Neural crest cell (in vitro differentiated cells): ENCODE results near the gene NDUFA6. TPM values are rescaled to one million over a fixed set of nuclear protein-coding genes. Genes with fewer than 3 reads are reported as not detected.
A peak's percentile ranks its signal among the peaks of the same experiment; 100 is the strongest.

Experiments used
- DNase-seq: peaks from one replicate; pipeline ENCODE4 v3.0.0; 2021; ENCODE audit warnings: low read depth, mixed read lengths, low spot score
- H3K27ac Mint-ChIP-seq: one replicate; pipeline ENCODE4 v1.8.0; 2021; ENCODE audit warnings: mild to moderate bottlenecking, mixed read lengths; ENCODE audit not compliant: unreplicated experiment
- H3K27me3 Mint-ChIP-seq: 2 replicates; pipeline ENCODE4 v1.8.0; 2021; ENCODE audit warnings: low read depth, mild to moderate bottlenecking, mixed read lengths
- H3K36me3 Mint-ChIP-seq: 2 replicates; pipeline ENCODE4 v1.8.0; 2021; ENCODE audit warnings: low read depth, mild to moderate bottlenecking, mixed read lengths
- H3K4me1 Mint-ChIP-seq: 2 replicates; pipeline ENCODE4 v1.8.0; 2021; ENCODE audit warnings: mixed read lengths
- H3K4me3 Mint-ChIP-seq: one replicate; pipeline ENCODE4 v1.8.0; 2021; ENCODE audit warnings: mild to moderate bottlenecking, mixed read lengths
- H3K9me3 Mint-ChIP-seq: 2 replicates; pipeline ENCODE4 v1.8.0; 2021; ENCODE audit warnings: mixed read lengths
- total RNA-seq: library from RNA; stranded (reverse); gene quantifications from 2 replicates; pipeline ENCODE4 v1.2.1, GENCODE V29; 2021
- TF ChIP-seq, protein P1 (sequence below): fragments of 200-600 bp; sonication (generic); conservative IDR thresholded peaks from 2 replicates; pipeline ENCODE4 v1.5.0; 2021; ENCODE audit warnings: antibody characterized with exemption, mild to moderate bottlenecking

NDUFA6 gene
- total RNA-seq, 1 donor from 2014 or later = 104 TPM

DNA sequence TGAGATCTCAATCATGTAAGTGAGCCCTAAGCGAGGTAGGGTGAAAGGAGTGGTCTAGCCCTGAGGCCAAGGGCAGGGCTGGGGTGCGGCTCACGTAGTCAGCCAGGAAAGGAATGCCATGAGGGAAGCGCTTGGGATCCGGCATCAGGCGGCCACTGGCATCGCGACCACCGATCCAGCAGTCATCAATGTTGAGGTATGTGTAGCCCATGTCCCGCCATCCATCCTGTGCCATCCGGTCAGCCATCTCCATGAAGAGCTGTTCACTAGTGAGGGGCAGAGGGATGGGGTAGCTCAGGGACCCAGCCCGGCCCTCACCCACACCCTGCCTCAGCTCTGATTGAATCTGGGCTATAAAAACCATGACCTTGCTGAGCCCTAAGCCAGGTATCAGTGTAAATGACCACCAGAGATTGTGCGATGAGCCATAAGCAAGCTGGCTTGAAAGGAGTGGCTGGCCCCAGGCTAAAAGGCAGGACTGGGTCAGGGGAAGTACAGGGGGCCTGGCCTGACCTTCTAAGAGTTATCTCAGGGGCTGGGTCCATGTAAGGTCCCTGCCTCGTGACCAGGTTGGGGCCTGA lies 22.8 kb downstream of the NDUFA6 start:
- Mint-ChIP-seq H3K4me1 (peaks cover 32% of the 10 kb centered on the region), H3K27me3 (no peaks in the 10 kb centered on the region), H3K36me3 (peaks cover 11% of the 10 kb centered on the region), H3K9me3 (no peaks in the 10 kb centered on the region), H3K4me3 (no peak overlapping the region), H3K27ac (no peak overlapping the region)
- DNase-seq = no peak
- TF ChIP-seq, protein P1, sequence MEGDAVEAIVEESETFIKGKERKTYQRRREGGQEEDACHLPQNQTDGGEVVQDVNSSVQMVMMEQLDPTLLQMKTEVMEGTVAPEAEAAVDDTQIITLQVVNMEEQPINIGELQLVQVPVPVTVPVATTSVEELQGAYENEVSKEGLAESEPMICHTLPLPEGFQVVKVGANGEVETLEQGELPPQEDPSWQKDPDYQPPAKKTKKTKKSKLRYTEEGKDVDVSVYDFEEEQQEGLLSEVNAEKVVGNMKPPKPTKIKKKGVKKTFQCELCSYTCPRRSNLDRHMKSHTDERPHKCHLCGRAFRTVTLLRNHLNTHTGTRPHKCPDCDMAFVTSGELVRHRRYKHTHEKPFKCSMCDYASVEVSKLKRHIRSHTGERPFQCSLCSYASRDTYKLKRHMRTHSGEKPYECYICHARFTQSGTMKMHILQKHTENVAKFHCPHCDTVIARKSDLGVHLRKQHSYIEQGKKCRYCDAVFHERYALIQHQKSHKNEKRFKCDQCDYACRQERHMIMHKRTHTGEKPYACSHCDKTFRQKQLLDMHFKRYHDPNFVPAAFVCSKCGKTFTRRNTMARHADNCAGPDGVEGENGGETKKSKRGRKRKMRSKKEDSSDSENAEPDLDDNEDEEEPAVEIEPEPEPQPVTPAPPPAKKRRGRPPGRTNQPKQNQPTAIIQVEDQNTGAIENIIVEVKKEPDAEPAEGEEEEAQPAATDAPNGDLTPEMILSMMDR = no peak

DNA sequence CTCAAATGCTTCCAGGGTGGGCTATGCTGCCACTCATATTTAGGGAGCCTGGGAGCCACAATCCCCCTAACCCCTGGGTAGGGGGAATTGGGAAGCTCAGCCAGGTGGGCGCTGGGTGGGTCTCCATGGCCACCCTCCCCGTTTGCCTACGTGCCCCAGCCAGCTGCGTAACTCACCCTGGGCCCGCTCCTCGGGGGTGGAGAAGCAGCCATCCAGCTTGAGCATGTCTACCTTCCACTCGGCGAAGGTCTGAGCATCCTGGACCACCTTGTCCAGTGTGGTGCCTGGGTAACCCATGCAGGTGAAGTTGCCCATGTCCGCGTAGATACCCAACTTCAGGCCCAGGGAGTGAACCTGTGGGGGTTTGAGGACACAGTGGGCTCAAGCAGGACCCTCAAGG lies 23.6 kb downstream of the NDUFA6 start:
- Mint-ChIP-seq H3K27me3 (no peaks in the 10 kb centered on the region), H3K27ac (no peak overlapping the region), H3K9me3 (no peaks in the 10 kb centered on the region), H3K4me3 (no peak overlapping the region), H3K4me1 (peaks cover 29% of the 10 kb centered on the region), H3K36me3 (peaks cover 11% of the 10 kb centered on the region)
- no peak for DNase-seq
- TF ChIP-seq, protein P1 = no peak

DNA sequence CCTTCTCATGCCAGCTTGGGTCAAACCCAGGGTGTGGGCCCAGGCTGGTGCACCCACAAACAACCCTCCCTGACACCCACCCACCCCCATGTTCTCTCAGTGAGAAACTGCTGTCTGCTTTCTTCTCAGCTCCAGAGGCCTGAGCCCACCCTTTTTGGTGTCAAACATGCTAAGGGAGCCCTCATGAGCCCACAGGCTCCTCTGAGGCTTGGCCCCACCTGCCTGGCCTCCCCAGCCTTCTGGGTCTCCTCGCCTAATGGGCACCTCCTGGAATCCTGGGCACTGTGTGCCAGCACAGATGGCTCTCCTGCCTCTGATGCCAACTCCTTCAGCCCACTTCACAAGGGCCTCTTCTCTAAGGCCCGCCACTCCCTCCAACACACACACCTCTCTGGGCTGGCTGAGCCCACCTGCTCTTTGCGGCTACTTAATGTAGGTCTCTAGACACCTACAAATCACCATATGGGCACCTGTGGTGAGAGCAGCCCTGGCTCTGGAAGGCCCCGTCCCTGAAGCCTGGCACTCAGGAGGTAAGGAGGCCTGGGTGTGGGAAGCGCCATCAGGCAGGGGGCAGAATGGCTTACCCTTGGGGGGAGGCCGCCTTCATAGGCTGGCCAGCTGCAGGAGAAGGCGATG lies 24.3 kb downstream of the NDUFA6 start:
- TF ChIP-seq, protein P1 = no peak
- H3K27ac Mint-ChIP-seq = no peak overlapping the region
- no peak for DNase-seq

DNA sequence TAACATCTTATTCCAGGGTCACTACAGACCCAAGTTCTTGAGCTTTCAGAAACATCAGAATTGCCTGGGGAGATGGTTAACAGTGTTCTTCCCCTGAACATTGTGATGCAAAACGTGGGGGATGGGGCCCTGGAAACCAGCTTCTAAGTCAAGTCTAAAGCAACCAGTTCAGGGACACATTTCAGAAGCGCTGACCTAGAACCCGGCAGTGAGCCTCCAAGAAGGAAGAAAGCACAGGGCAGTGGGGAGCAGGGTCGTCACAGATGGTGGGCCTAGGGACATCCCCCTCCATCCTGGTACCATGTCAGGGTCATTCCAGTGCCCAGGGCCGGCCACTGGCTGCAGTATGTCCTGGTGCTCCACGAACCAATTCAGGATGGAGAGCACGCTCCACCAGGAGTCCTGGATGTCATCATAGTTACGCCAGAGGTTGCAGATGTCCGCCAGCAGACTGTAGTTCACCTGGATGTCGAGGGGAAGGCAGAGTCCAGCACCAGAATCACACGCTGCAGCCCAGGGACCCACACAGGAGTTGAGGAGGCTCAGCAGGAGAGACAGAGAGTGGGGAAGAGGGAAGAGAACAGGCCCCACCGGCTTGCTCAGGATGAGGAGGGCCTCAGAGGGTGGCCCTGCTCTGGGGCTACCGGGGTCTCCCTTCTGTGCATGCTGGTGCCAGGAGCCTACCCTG lies 25.0 kb downstream of the NDUFA6 start:
- Mint-ChIP-seq H3K27me3 (no peaks in the 10 kb centered on the region), H3K4me3 (peak overlapping the region; percentile 39), H3K36me3 (peaks cover 11% of the 10 kb centered on the region), H3K4me1 (peaks cover 21% of the 10 kb centered on the region), H3K27ac (no peak overlapping the region), H3K9me3 (no peaks in the 10 kb centered on the region)
- TF ChIP-seq, protein P1 = no peak
- DNase-seq = no peak

More for the DNA sequence above, 24.3 kb downstream of the NDUFA6 start:
- Mint-ChIP-seq H3K27me3 (no peaks in the 10 kb centered on the region), H3K4me1 (peaks cover 27% of the 10 kb centered on the region), H3K36me3 (peaks cover 11% of the 10 kb centered on the region), H3K4me3 (no peak overlapping the region), H3K9me3 (no peaks in the 10 kb centered on the region)

DNA sequence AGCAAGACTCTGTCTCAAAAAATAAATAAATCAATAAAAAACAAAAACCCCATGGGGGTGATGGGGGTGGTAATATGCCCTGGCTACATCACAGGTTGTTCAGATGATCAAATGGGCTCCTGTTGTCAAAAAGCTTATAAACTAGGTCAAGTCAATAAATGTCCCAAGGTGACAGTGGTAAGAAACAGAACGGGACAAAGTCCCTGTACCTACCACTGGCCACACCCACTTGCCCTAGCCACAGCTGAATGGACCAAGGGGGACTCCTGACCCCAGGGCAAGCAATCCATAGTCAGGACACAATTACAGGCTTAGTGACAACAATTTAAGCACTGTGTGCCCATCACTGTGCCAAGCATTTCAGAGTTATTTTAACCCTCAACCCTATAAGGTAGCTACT lies 25.9 kb downstream of the NDUFA6 start:
- no peak overlapping the region for H3K4me3 Mint-ChIP-seq
- DNase-seq = no peak

More for the DNA sequence above, 25.9 kb downstream of the NDUFA6 start:
- no peak overlapping the region for H3K27ac Mint-ChIP-seq
- TF ChIP-seq, protein P1 = no peak
- no peaks in the 10 kb centered on the region for H3K9me3 Mint-ChIP-seq
- no peaks in the 10 kb centered on the region for H3K27me3 Mint-ChIP-seq
- peaks cover 15% of the 10 kb centered on the region for H3K36me3 Mint-ChIP-seq
- H3K4me1 Mint-ChIP-seq = peaks cover 11% of the 10 kb centered on the region
